Vagina (tissue), 2 donors: ENCODE data around the gene BRINP1. TPM values are rescaled to one million over a fixed set of nuclear protein-coding genes. Genes with fewer than 3 reads are reported as not detected.

ENCODE experiments used
- DNase-seq, 2 donors: peaks; one replicate each; pipeline ENCODE4 v3.0.0-alpha.2; 2017; ENCODE audit errors: extremely low spot score in 2 of 2
- H3K27ac ChIP-seq: fragments of 200-600 bp; sonication (generic); one replicate; pipeline ENCODE4 v1.5.1; 2019
- H3K27me3 ChIP-seq: fragments of 200-600 bp; sonication (generic); one replicate; pipeline ENCODE4 v1.5.1; 2019
- H3K36me3 ChIP-seq, 2 donors: fragments of 200-600 bp; sonication (generic); one replicate each; pipeline ENCODE4 v1.5.1; 2017 to 2019
- H3K4me1 ChIP-seq: fragments of 200-600 bp; sonication (generic); one replicate; pipeline ENCODE4 v1.5.1; 2019
- H3K4me3 ChIP-seq, 2 donors: fragments of 200-600 bp; sonication (generic); 1 replicate in 1 of 2; 2 replicates in 1 of 2; pipeline ENCODE4 v1.5.1; 2016 to 2019
- H3K9me3 ChIP-seq: fragments of 200-600 bp; sonication (generic); one replicate; pipeline ENCODE4 v1.5.1; 2019
- CTCF ChIP-seq, 3 experiments: fragments of 450-650 bp in 2 of 3; fragments of 200-600 bp in 1 of 3; sonication (generic) in 1 of 3; IDR thresholded peaks; one replicate each; pipeline ENCODE4 v1.5.1; 2017 to 2019; ENCODE audit warnings: antibody characterized with exemption in 3 of 3, mild to moderate bottlenecking in 2 of 3, moderate library complexity in 2 of 3
- POLR2A ChIP-seq, 2 donors: fragments of 450-650 bp; IDR thresholded peaks; one replicate each; pipeline ENCODE4 v1.6.1; 2017; ENCODE audit warnings: antibody characterized with exemption in 2 of 2, mild to moderate bottlenecking in 2 of 2, moderate library complexity in 2 of 2
- POLR2AphosphoS5 ChIP-seq, 2 donors: sonication (generic); formaldehyde crosslinking; IDR thresholded peaks; one replicate each; pipeline ENCODE4 v1.9.0; 2017; ENCODE audit warnings: antibody characterized with exemption in 2 of 2, mild to moderate bottlenecking in 2 of 2, low read depth in 1 of 2; ENCODE audit not compliant: insufficient read depth in 1 of 2
- intact Hi-C: fragments of 100-400 bp; cut with DNase I; formaldehyde crosslinking; loops from one replicate; pipeline ENCODE4 v1.15.1; 2023
- total RNA-seq: library from RNA; depleted of rRNA; stranded (reverse); fragments of >200 nt; gene quantifications from one replicate; pipeline ENCODE4 v1.2.3, GENCODE V29; 2016

The BRINP1 gene
- total RNA-seq, 1 donor from 2014 or later: 0.49 TPM

DNA sequence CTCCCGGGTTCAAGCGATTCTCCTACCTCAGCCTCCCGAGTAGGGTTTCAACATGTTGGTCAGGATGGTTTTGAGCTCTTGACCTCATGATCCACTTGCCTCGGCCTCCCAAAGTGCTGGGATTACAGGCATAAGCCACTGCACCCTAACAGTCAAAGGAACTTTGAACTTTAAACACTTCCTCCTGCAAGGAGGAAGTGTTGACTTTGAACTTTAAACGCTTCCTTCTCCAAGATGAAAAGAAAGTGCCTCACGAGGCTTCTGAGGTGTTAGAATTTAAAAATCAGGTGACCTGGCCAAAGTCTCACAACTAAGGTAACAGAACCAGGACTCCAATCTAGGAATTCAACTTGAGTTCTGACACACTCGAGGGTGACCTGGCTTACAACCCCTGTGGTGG lies 150.9 kb downstream of the BRINP1 start:
- Histone ChIP-seq H3K36me3 (no peaks in the 10 kb centered on the region), H3K27me3 (no peaks in the 10 kb centered on the region), H3K4me1 (no peaks in the 10 kb centered on the region), H3K4me3 (no peak overlapping the region), H3K27ac (no peak overlapping the region), H3K9me3 (no peaks in the 10 kb centered on the region)
- intact Hi-C loops: no loop called here
- no peak for DNase-seq
- TF ChIP-seq POLR2AphosphoS5 (IDR thresholded peaks at IDR 0.05; ENCODE audit: insufficient read depth in 1 of 2, low read depth in 1 of 2) (no peak), CTCF (IDR thresholded peaks at IDR 0.05) (no peak), POLR2A (IDR thresholded peaks at IDR 0.05) (no peak)

- TF ChIP-seq CTCF (IDR thresholded peaks at IDR 0.05) (no peak), POLR2A (IDR thresholded peaks at IDR 0.05) (no peak)
- intact Hi-C loops: no loop called here
- Histone ChIP-seq H3K9me3 (no peaks in the 10 kb centered on the region), H3K4me1 (no peaks in the 10 kb centered on the region), H3K27ac (no peak overlapping the region), H3K36me3 (no peaks in the 10 kb centered on the region), H3K4me3 (no peak overlapping the region), H3K27me3 (no peaks in the 10 kb centered on the region)
- DNase-seq: no peak
Observed at GRCh38 chr9:119216651-119217331, 152.4 kb downstream of the BRINP1 start.

DNA sequence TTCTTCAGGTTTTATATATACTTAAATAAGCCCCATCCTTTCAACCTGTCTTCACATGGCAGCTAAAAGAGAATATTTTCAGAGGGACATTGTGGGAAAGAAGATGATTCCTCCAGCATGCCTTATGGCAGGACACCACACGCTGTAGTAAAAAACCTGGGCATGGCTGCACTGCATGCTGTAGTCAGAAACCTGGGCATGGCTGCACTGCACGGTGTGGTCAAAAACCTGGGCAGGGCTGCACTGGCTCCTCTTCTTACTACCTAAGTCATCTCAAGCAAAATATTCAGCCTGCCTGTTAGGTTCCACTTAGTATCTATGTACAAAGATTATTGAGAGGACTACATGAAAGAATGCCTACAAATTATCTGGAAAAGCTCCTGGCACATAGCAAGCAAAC lies 153.6 kb downstream of the BRINP1 start:
- DNase-seq: no peak
- H3K27ac ChIP-seq: no peak overlapping the region
- TF ChIP-seq CTCF (IDR thresholded peaks at IDR 0.05): no peak
- no peak for TF ChIP-seq POLR2A (IDR thresholded peaks at IDR 0.05)
- TF ChIP-seq POLR2AphosphoS5 (IDR thresholded peaks at IDR 0.05; ENCODE audit: insufficient read depth in 1 of 2, low read depth in 1 of 2): no peak
- no peaks in the 10 kb centered on the region for H3K27me3 ChIP-seq
- H3K9me3 ChIP-seq: no peaks in the 10 kb centered on the region
- H3K36me3 ChIP-seq: no peaks in the 10 kb centered on the region
- no peaks in the 10 kb centered on the region for H3K4me1 ChIP-seq
- no peak overlapping the region for H3K4me3 ChIP-seq
- intact Hi-C loops: no loop called here

DNA sequence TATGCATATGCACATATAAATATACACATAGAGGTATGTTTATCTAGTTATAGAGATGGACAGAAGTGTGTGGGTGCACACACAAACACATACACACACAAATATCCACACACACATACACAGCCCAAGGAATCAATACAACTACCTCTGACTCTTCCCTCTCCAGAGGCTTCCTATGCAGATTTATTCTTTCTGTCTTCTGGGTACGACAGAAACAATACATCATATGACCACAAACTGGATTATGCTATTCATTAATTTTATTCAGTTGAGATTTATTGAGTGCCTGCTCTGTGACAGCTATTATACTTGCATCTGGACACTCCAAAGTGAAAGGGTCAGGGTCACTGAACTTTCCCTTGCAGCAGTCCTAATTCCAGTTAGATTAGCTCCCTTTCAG lies 155.8 kb downstream of the BRINP1 start:
- no peaks in the 10 kb centered on the region for H3K4me1 ChIP-seq
- no peaks in the 10 kb centered on the region for H3K36me3 ChIP-seq
- H3K27ac ChIP-seq: no peak overlapping the region
- intact Hi-C loops: no loop called here
- TF ChIP-seq POLR2AphosphoS5 (IDR thresholded peaks at IDR 0.05; ENCODE audit: insufficient read depth in 1 of 2, low read depth in 1 of 2): no peak
- TF ChIP-seq CTCF (IDR thresholded peaks at IDR 0.05): no peak
- no peak for TF ChIP-seq POLR2A (IDR thresholded peaks at IDR 0.05)
- DNase-seq: no peak
- H3K4me3 ChIP-seq: no peak overlapping the region
- no peaks in the 10 kb centered on the region for H3K9me3 ChIP-seq
- no peaks in the 10 kb centered on the region for H3K27me3 ChIP-seq

DNA sequence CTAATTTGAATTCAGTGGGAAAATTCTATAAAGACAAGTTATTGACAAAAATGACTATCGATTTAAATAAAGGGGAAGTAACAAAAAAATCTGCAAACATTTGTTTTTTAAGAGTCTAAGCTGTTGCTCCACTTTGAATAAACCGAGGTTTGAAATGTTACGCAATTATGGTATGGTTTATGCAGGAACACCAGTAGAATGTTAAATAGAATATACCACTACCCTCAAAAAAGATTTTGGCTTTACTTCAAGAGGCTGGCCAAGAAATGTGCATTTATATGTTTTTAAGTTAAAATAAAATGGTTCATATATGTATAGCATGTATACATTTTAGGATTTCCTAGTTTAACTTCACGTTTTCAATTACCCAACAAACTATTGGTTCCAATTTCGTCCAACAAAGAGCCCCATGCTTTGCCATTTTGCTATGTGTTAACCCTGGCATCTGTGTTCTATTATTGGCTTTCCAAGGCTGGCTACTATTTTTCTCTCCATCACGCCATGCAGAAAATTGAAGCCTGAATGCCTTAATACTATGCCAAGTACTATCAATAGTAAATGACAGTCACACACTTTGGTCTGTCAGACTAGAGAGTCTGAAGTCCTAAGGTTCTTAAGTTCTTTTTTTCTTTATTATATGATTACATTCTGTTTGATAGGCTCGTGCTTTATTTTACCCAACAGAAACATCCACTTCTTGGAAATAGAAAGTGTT lies 171.2 kb downstream of the BRINP1 start:
- H3K36me3 ChIP-seq: no peaks in the 10 kb centered on the region
- no peak for DNase-seq
- intact Hi-C loops: no loop called here
- no peak overlapping the region for H3K27ac ChIP-seq
- H3K4me3 ChIP-seq: no peak overlapping the region
- H3K27me3 ChIP-seq: no peaks in the 10 kb centered on the region
- no peaks in the 10 kb centered on the region for H3K9me3 ChIP-seq
- TF ChIP-seq POLR2AphosphoS5 (IDR thresholded peaks at IDR 0.05; ENCODE audit: insufficient read depth in 1 of 2, low read depth in 1 of 2) (no peak), POLR2A (IDR thresholded peaks at IDR 0.05) (no peak)
- no peaks in the 10 kb centered on the region for H3K4me1 ChIP-seq
